COR-L47 (cell line): ENCODE results near the gene ORC1.

Experiments
- DNase-seq: peaks from one replicate; lab custom pipeline; 2025; lab: John Stamatoyannopoulos, UW

The ORC1 gene

GRCh38 chr1:52341655-52342260, 62.5 kb downstream of the ORC1 start:
- no peak for DNase-seq

DNA sequence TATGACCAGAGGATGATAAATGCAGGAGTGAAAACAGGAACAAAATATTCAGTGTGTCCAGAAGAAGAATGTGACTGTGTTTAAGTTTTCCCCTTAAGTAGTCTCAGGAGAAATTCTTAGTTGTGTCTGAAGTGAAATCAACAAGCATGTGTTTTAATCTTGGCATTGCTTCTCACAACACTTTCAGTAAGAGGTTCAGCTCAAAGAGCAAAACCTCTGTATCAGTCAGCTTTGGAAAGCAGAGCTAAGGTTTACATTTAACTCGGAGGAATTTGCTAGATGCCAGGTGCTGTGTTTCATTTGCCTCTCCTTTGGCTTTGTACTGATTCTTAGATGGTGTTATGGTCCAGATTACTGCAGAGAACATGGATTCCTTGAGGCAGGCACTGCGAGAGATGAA, 66.8 kb downstream of the ORC1 start:
- no peak for DNase-seq

- DNase-seq: no peak
These were observed 69.2 kb downstream of the ORC1 start for GRCh38 chr1:52334906-52335528.

DNA sequence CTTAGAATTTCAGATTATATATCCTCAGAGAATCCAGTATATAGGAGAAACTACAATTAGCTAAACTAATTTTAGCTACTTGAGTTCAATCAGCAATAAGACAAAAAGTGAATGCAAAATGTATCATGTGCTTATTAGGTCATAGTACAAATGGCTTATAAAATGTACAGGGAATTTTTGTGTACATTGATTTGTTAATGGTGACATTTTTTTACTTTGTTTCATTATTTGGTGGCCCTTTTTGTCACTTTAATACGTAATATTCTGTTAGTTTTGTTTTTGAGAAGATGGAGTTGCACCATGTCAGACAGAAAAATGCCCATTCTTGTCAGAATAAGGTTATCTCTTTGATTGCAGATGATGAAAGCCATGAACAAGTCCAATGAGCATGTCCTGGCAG, 71.8 kb downstream of the ORC1 start:
- no peak for DNase-seq

GRCh38 chr1:52328615-52329014, 75.6 kb downstream of the ORC1 start:
- DNase-seq: no peak

- no peak for DNase-seq
These were observed 78.4 kb downstream of the ORC1 start for GRCh38 chr1:52325786-52326185.

- DNase-seq: no peak
These were observed 80.5 kb downstream of the ORC1 start for GRCh38 chr1:52323731-52324130.
